Adrenal gland (tissue), 5 donors: ENCODE data around the gene TMEM43.

Experiments
- CTCF ChIP-seq, 6 experiments: fragments of 450-650 bp in 4 of 6; fragments of 200-600 bp in 2 of 6; sonication (generic) in 1 of 6; IDR thresholded peaks; 1 replicate in 5 of 6; 2 replicates in 1 of 6; pipeline versions ENCODE4 v1.5.1 to v1.8.0; 2016 to 2021; ENCODE audit warnings: antibody characterized with exemption in 6 of 6, mild to moderate bottlenecking in 2 of 6, moderate library complexity in 1 of 6
- POLR2A ChIP-seq, 2 donors: fragments of 450-650 bp; IDR thresholded peaks; one replicate each; pipeline ENCODE4 v1.6.1; 2017; ENCODE audit warnings: antibody characterized with exemption in 2 of 2, mild to moderate bottlenecking in 2 of 2, moderate library complexity in 1 of 2
- donor health status: DM: no; HTN: no; CAD: no.

GRCh38 chr3:14179114-14179465, 54.2 kb downstream of the TMEM43 start:
- TF ChIP-seq CTCF (IDR thresholded peaks at IDR 0.05): no peak
- no peak for TF ChIP-seq POLR2A (IDR thresholded peaks at IDR 0.05)
